ENCODE data around the gene VPS9D1.
"Not testable (repeated sequence)": the region's sequence is repeated elsewhere in the genome, so short reads cannot be mapped to it uniquely, and the experiment has no call there.

DNA sequence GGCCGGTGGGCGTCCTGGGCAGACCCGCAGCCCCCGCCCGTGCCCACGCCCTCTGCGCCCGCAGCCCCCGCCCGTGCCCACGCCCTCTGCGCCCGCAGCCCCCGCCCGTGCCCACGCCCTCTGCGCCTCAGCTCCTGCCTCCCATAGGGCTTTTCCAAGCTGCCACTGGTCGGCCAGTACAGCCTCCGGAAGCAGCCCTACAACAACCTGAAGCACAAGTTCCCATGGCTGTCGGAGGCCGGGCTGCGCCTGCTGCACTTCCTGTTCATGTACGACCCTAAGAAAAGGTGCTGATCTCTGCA, 26.0 kb downstream of the VPS9D1 start:
- TF ChIP-seq CTCF (IDR thresholded peaks at IDR 0.05; ENCODE audit: insufficient read depth, low read depth, low read length); EZH2 (IDR thresholded peaks at IDR 0.05; ENCODE audit: insufficient read depth, low read length): not testable (repeated sequence)

Measured in astrocyte (in vitro differentiated cells and primary cell).